Measurements from ENCODE around the gene MTCL1.

The MTCL1 gene

GRCh38 chr18:8689517-8689916 is 15.8 kb upstream of the MTCL1 start:
- H3K4me2 ChIP-seq (ENCODE audit: low read length) = no peak overlapping the region
- no peaks in the 10 kb centered on the region for H3K4me1 ChIP-seq (ENCODE audit: insufficient read depth, low read length, severe bottlenecking)
- no peaks in the 10 kb centered on the region for H3K36me3 ChIP-seq (ENCODE audit: insufficient read depth, low read length)
- H3K9me3 ChIP-seq (ENCODE audit: low read length) = no peaks in the 10 kb centered on the region
- H3K4me3 ChIP-seq (ENCODE audit: low read depth, low read length, poor library complexity, severe bottlenecking) = no peak overlapping the region
- H3K27ac ChIP-seq (ENCODE audit: low read depth, low read length, poor library complexity, severe bottlenecking) = no peak overlapping the region
- H4K20me1 ChIP-seq (ENCODE audit: insufficient read depth, low read length) = no peaks in the 10 kb centered on the region
- no peak overlapping the region for H3K9ac ChIP-seq (ENCODE audit: low read length)
- no peak overlapping the region for H2AFZ ChIP-seq (ENCODE audit: low read length)
- no peaks in the 10 kb centered on the region for H3K9me2 ChIP-seq (ENCODE audit: low read depth, low read length)
- H3K79me2 ChIP-seq (ENCODE audit: insufficient read depth, low read length) = no peaks in the 10 kb centered on the region
- H3F3A ChIP-seq (ENCODE audit: insufficient read depth, low read length) = no peaks in the 10 kb centered on the region
- no peak for TF ChIP-seq CTCF (IDR thresholded peaks at IDR 0.05; ENCODE audit: low read length)
- TF ChIP-seq EZH2 (IDR thresholded peaks at IDR 0.05; ENCODE audit: borderline replicate concordance, low read length) = no peak
- no peaks in the 10 kb centered on the region for H3K27me3 ChIP-seq (ENCODE audit: insufficient read depth, low read length)

- Histone ChIP-seq H3K79me2 (ENCODE audit: insufficient read depth, low read length) (no peaks in the 10 kb centered on the region), H3K27me3 (ENCODE audit: insufficient read depth, low read length) (no peaks in the 10 kb centered on the region), H3K9me3 (ENCODE audit: low read length) (no peaks in the 10 kb centered on the region), H3K9ac (ENCODE audit: low read length) (no peak overlapping the region), H3K4me2 (ENCODE audit: low read length) (no peak overlapping the region), H3F3A (ENCODE audit: insufficient read depth, low read length) (no peaks in the 10 kb centered on the region; the same call in 1 of the 2 replicates), H3K9me2 (ENCODE audit: low read depth, low read length) (no peaks in the 10 kb centered on the region), H2AFZ (ENCODE audit: low read length) (no peak overlapping the region), H4K20me1 (ENCODE audit: insufficient read depth, low read length) (no peaks in the 10 kb centered on the region), H3K27ac (ENCODE audit: low read depth, low read length, poor library complexity, severe bottlenecking) (no peak overlapping the region), H3K4me3 (ENCODE audit: low read depth, low read length, poor library complexity, severe bottlenecking) (no peak overlapping the region), H3K4me1 (ENCODE audit: insufficient read depth, low read length, severe bottlenecking) (peaks cover 5% of the 10 kb centered on the region), H3K36me3 (ENCODE audit: insufficient read depth, low read length) (no peaks in the 10 kb centered on the region)
- no peak for TF ChIP-seq CTCF (IDR thresholded peaks at IDR 0.05; ENCODE audit: low read length)
- no peak for TF ChIP-seq EZH2 (IDR thresholded peaks at IDR 0.05; ENCODE audit: borderline replicate concordance, low read length)
Observed at GRCh38 chr18:8694891-8695290, 10.5 kb upstream of the MTCL1 start.

- no peak overlapping the region for H2AFZ ChIP-seq (ENCODE audit: low read length)
- no peaks in the 10 kb centered on the region for H4K20me1 ChIP-seq (ENCODE audit: insufficient read depth, low read length)
- TF ChIP-seq CTCF (IDR thresholded peaks at IDR 0.05; ENCODE audit: low read length) (no peak), EZH2 (IDR thresholded peaks at IDR 0.05; ENCODE audit: borderline replicate concordance, low read length) (no peak)
- H3K79me2 ChIP-seq (ENCODE audit: insufficient read depth, low read length) = no peaks in the 10 kb centered on the region
- H3K27ac ChIP-seq (ENCODE audit: low read depth, low read length, poor library complexity, severe bottlenecking) = no peak overlapping the region
- H3K9me2 ChIP-seq (ENCODE audit: low read depth, low read length) = no peaks in the 10 kb centered on the region
- no peaks in the 10 kb centered on the region for H3K27me3 ChIP-seq (ENCODE audit: insufficient read depth, low read length)
- peaks cover 5% of the 10 kb centered on the region for H3K4me1 ChIP-seq (ENCODE audit: insufficient read depth, low read length, severe bottlenecking)
- H3F3A ChIP-seq (ENCODE audit: insufficient read depth, low read length) = no peaks in the 10 kb centered on the region; the same call in 1 of the 2 replicates
- no peaks in the 10 kb centered on the region for H3K9me3 ChIP-seq (ENCODE audit: low read length)
- no peak overlapping the region for H3K4me2 ChIP-seq (ENCODE audit: low read length)
- no peaks in the 10 kb centered on the region for H3K36me3 ChIP-seq (ENCODE audit: insufficient read depth, low read length)
- H3K9ac ChIP-seq (ENCODE audit: low read length) = no peak overlapping the region
- H3K4me3 ChIP-seq (ENCODE audit: low read depth, low read length, poor library complexity, severe bottlenecking) = no peak overlapping the region
Observed at GRCh38 chr18:8695932-8696517, 9.3 kb upstream of the MTCL1 start.
